ENCODE measurements around the gene TRIM65. TPM values are rescaled to one million over a fixed set of nuclear protein-coding genes. Genes with fewer than 3 reads are reported as not detected.

TRIM65 gene
- total and polyA plus RNA-seq, 2 of the 4 experiments (the other 2 are of a cell fraction), result 7.9 to 10.6 TPM

DNA sequence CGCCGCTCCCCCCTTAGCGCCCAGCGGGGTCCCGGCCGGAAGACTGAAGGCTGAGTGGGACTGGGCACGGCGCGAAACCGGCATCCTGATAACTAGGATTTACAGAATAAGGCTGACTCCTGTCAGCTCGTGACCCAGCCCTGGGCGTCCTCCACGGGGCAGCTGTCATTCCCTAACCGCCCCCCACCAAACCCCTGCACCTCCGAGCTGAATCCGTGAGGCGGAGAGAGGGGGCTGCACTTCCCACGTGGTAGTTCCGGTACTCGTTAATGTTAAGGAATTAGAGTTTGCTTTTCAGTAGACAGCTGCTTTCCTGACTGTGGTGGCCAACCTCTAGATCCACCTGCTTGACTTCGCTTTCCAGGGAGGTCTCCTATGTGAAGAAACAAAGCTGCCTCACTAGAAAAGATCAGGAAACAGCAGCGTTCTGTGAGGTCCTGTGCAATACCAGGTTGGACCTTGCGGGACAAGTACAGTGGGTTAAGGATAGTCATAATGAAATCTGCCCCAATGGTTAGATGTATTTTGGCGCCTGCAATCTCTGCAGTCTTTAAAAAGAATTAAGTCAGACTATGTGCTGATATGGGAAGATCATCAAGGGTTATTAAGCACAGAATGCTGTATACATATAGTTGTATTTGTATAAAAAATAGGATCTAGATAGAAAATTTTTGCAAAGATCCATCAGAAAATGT lies 40.5 kb downstream of the TRIM65 start:
- Histone ChIP-seq H4K91ac (ENCODE audit: insufficient read depth, low read depth, low read length) (peak overlapping the region; percentile 40), H3K9me1 (ENCODE audit: insufficient read depth, low read length) (peaks cover 7% of the 10 kb centered on the region), H4K5ac (ENCODE audit: low read depth, low read length) (0 out of 2 replicates have a peak overlapping the region, but pooled peaks have one; percentile 2), H2BK5ac (ENCODE audit: low read depth, low read length, poor library complexity, severe bottlenecking) (peak overlapping the region; percentile 35), H2AFZ (replicated peaks; ENCODE audit: low read length, poor library complexity) (peak overlapping the region; percentile 94), H3K56ac (ENCODE audit: extremely low read depth, insufficient read depth, low read length) (0 out of 2 replicates have a peak overlapping the region, but pooled peaks have one; percentile 2), H3K9ac (ENCODE audit: low read depth, low read length) (peak overlapping the region; percentile 72), H2BK120ac (ENCODE audit: low read depth, low read length) (peak overlapping the region; percentile 6), H2BK15ac (ENCODE audit: low read depth, low read length) (peak overlapping the region; percentile 82; the same call in 2 of the 3 replicates), H3K4me2 (ENCODE audit: low read depth, low read length) (peak overlapping the region; percentile 78), H4K8ac (ENCODE audit: low read depth in 2 of 2, low read length in 2 of 2) (peak overlapping the region; percentile 75 to 77; a peak in 3 of 4 replicates), H3K36me3 (ENCODE audit: control insufficient read depth, insufficient read depth, low read length) (peaks cover 4% of the 10 kb centered on the region), H3K18ac (ENCODE audit: low read depth, low read length) (no peak overlapping the region), H3K14ac (replicated peaks; ENCODE audit: low read depth, low read length) (no peak overlapping the region; the same call in 1 of the 2 replicates), H2BK20ac (ENCODE audit: low read depth, low read length) (no peak overlapping the region), H3K4ac (ENCODE audit: low read depth, low read length) (peak overlapping the region; percentile 62), H3K4me3 (ENCODE audit: insufficient read depth, low read depth, low read length) (peak overlapping the region; percentile 68), H2AK9ac (replicated peaks; ENCODE audit: low read depth, low read length, poor library complexity) (peak overlapping the region; percentile 90), H4K20me1 (ENCODE audit: insufficient read depth, low read length) (peaks cover 5% of the 10 kb centered on the region; the same call in 1 of the 2 replicates), H3K79me1 (ENCODE audit: low read depth in 1 of 2, low read length in 2 of 2) (peaks cover 6 to 28% of the 10 kb centered on the region in 2 experiments; a peak in 3 of 4 replicates), H3K4me1 (ENCODE audit: control insufficient read depth, insufficient read depth, low read length) (peaks cover 11% of the 10 kb centered on the region), H3K9me3 (ENCODE audit: control insufficient read depth, insufficient read depth, low read length) (no peaks in the 10 kb centered on the region), H3K23ac (ENCODE audit: low read depth, low read length) (peak overlapping the region; percentile 19), H3K27ac (ENCODE audit: insufficient read depth, low read length) (peak overlapping the region; percentile 70), H3K27me3 (ENCODE audit: control insufficient read depth, insufficient read depth, low read length) (no peaks in the 10 kb centered on the region), H2AK5ac (ENCODE audit: low read depth, low read length) (peak overlapping the region; percentile 31; the same call in 1 of the 2 replicates)
- no peak for ATAC-seq (ENCODE audit: low read depth)
- DNase-seq, result peak; percentile 31
- no TSS peak for BruUV-seq (replicated peaks)
- CTCF ChIA-PET, result interaction anchor here (1.1 to 2.1 kb wide), 5 partner anchors 19 to 158 kb away, joined by 3 to 9 read pairs (median 5); no protein-coding TSS in a partner anchor
- intact Hi-C loops (cut with micrococcal nuclease), result no loop called here
- TF ChIP-seq, protein P1, sequence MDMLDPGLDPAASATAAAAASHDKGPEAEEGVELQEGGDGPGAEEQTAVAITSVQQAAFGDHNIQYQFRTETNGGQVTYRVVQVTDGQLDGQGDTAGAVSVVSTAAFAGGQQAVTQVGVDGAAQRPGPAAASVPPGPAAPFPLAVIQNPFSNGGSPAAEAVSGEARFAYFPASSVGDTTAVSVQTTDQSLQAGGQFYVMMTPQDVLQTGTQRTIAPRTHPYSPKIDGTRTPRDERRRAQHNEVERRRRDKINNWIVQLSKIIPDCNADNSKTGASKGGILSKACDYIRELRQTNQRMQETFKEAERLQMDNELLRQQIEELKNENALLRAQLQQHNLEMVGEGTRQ (IDR thresholded peaks at IDR 0.05; ENCODE audit: low read depth, low read length), result 0 out of 2 replicates have a peak, but pooled peaks have one; percentile 7
- TF ChIP-seq NFE2L2 (IDR thresholded peaks at IDR 0.05; ENCODE audit: low read depth, low read length), result no peak
- TF ChIP-seq BHLHE40 (IDR thresholded peaks at IDR 0.05; ENCODE audit: low read depth, low read length), result no peak
- no peak for TF ChIP-seq CEBPB (IDR thresholded peaks at IDR 0.05; ENCODE audit: low read depth, low read length)
- TF ChIP-seq RFX5 (IDR thresholded peaks at IDR 0.05; ENCODE audit: low read depth, low read length), result no peak
- peak; percentile 57; the same call in 1 of the 2 replicates for TF ChIP-seq CTCF (conservative IDR thresholded peaks at IDR 0.05; ENCODE audit: low read depth, low read length)
- peak; percentile 55; the same call in 1 of the 2 replicates for TF ChIP-seq RAD21 (IDR thresholded peaks at IDR 0.05; ENCODE audit: low read length)
- TF ChIP-seq SMC3 (IDR thresholded peaks at IDR 0.05; ENCODE audit: low read depth, low read length), result peak; percentile 31
- WGBS, 2 experiments (ENCODE audit: extremely low coverage in 2 of 2, insufficient read length in 1 of 2), result 5% methylated on average over 8 of the region's 24 CpGs; no CpG with 5 or more reads in 1 of the 2 experiments
- dilution Hi-C loops (cut with HindIII; ENCODE audit: low sequenced_read_pairs, unreplicated experiment), result no loop called here
- POLR2A ChIA-PET (ENCODE audit: unreplicated experiment), result interaction anchor here (1.5 kb wide), 1 partner anchor 76 kb away, joined by 6 read pairs; a partner anchor contains a TSS
- in situ Hi-C loops (cut with MboI; ENCODE audit: low sequenced_read_pairs), result no loop called here

Data from IMR-90 (cell line).